ENCODE data around the gene IL6R. TPM values are rescaled to one million over a fixed set of nuclear protein-coding genes. Genes with fewer than 3 reads are reported as not detected.

The IL6R gene
- total RNA-seq, 1 experiment from 2014 or later = 12.2 TPM

GRCh38 chr1:154479764-154480421 is 74.8 kb downstream of the IL6R start:
- Histone ChIP-seq H3K9me3 (ENCODE audit: control insufficient read depth, insufficient read depth, low read depth, low read length) (no peaks in the 10 kb centered on the region), H3K36me3 (ENCODE audit: control insufficient read depth, insufficient read depth, low read length) (no peaks in the 10 kb centered on the region), H3K4me1 (ENCODE audit: control insufficient read depth, insufficient read depth, low read length) (peaks cover 2% of the 10 kb centered on the region; the same call in 1 of the 2 replicates), H3K27ac (ENCODE audit: low read length) (no peak overlapping the region), H3K4me3 (ENCODE audit: low read depth in 2 of 2, low read length in 2 of 2) (no peak overlapping the region), H3K27me3 (ENCODE audit: control insufficient read depth, insufficient read depth, low read length) (no peaks in the 10 kb centered on the region)
- no TSS peak for BruUV-seq (replicated peaks)
- intact Hi-C loops (cut with micrococcal nuclease; ENCODE audit: unreplicated experiment) = loop anchor here (5.0 kb wide), 2 partner anchors 67 to 457 kb away; partner anchors contain the start of gene PMVK
- ChIA-PET CTCF (interaction anchor here (0.7 to 4.6 kb wide), 5 partner anchors 63 to 399 kb away, joined by 3 to 42 read pairs (median 3); no protein-coding TSS in a partner anchor), POLR2A (no interaction called here)
- ATAC-seq (peak; percentile 98), DNase-seq (ENCODE audit: low read depth, low spot score) (peak; percentile 86)
- no peak for TF ChIP-seq POLR2AphosphoS5 (IDR thresholded peaks at IDR 0.05; ENCODE audit: low read depth, low read length)
- no peak for TF ChIP-seq TCF7L2 (IDR thresholded peaks at IDR 0.05; ENCODE audit: low read depth, low read length)
- TF ChIP-seq SIN3A (IDR thresholded peaks at IDR 0.05; ENCODE audit: borderline replicate concordance, insufficient read depth, low read depth, low read length) = no peak
- TF ChIP-seq, protein P1, sequence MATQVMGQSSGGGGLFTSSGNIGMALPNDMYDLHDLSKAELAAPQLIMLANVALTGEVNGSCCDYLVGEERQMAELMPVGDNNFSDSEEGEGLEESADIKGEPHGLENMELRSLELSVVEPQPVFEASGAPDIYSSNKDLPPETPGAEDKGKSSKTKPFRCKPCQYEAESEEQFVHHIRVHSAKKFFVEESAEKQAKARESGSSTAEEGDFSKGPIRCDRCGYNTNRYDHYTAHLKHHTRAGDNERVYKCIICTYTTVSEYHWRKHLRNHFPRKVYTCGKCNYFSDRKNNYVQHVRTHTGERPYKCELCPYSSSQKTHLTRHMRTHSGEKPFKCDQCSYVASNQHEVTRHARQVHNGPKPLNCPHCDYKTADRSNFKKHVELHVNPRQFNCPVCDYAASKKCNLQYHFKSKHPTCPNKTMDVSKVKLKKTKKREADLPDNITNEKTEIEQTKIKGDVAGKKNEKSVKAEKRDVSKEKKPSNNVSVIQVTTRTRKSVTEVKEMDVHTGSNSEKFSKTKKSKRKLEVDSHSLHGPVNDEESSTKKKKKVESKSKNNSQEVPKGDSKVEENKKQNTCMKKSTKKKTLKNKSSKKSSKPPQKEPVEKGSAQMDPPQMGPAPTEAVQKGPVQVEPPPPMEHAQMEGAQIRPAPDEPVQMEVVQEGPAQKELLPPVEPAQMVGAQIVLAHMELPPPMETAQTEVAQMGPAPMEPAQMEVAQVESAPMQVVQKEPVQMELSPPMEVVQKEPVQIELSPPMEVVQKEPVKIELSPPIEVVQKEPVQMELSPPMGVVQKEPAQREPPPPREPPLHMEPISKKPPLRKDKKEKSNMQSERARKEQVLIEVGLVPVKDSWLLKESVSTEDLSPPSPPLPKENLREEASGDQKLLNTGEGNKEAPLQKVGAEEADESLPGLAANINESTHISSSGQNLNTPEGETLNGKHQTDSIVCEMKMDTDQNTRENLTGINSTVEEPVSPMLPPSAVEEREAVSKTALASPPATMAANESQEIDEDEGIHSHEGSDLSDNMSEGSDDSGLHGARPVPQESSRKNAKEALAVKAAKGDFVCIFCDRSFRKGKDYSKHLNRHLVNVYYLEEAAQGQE (IDR thresholded peaks at IDR 0.05; ENCODE audit: insufficient read depth in 1 of 2, low read depth in 2 of 2, low read length in 1 of 2) = no peak
- TF ChIP-seq, protein P2, sequence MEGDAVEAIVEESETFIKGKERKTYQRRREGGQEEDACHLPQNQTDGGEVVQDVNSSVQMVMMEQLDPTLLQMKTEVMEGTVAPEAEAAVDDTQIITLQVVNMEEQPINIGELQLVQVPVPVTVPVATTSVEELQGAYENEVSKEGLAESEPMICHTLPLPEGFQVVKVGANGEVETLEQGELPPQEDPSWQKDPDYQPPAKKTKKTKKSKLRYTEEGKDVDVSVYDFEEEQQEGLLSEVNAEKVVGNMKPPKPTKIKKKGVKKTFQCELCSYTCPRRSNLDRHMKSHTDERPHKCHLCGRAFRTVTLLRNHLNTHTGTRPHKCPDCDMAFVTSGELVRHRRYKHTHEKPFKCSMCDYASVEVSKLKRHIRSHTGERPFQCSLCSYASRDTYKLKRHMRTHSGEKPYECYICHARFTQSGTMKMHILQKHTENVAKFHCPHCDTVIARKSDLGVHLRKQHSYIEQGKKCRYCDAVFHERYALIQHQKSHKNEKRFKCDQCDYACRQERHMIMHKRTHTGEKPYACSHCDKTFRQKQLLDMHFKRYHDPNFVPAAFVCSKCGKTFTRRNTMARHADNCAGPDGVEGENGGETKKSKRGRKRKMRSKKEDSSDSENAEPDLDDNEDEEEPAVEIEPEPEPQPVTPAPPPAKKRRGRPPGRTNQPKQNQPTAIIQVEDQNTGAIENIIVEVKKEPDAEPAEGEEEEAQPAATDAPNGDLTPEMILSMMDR (IDR thresholded peaks at IDR 0.05) = peak; percentile 94
- in situ Hi-C loops (cut with HindIII; ENCODE audit: low pct_unique_long_range_greater_than_20kb, low sequenced_read_pairs) = no loop called here

DNA sequence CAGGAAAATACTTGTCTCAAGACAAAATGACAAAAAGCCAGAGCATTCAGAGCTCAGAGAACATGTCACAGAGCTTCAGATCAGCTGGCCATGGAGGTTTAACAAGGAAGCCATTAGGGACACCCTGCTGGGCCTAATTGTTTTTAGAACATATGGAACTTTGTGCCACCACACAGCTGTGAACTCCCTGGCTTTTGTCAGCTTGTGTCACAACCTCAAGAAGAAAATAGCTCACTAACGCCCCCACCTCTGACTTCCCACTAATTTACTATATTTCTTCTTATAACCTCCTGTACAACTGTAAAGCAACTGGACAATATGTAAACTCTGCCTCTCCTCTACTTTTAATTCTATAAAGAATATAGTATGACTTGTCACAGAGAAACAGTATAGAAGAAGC is 75.9 kb downstream of the IL6R start:
- in situ Hi-C loops (cut with HindIII; ENCODE audit: low pct_unique_long_range_greater_than_20kb, low sequenced_read_pairs) (no loop called here), intact Hi-C loops (cut with micrococcal nuclease; ENCODE audit: unreplicated experiment) (loop anchor here (5.0 kb wide), 2 partner anchors 66 to 456 kb away; partner anchors contain the start of gene PMVK)
- DNase-seq (ENCODE audit: low read depth, low spot score) (no peak), ATAC-seq (no peak)
- TF ChIP-seq, protein P2 (IDR thresholded peaks at IDR 0.05) = no peak
- TF ChIP-seq, protein P1 (IDR thresholded peaks at IDR 0.05; ENCODE audit: insufficient read depth in 1 of 2, low read depth in 2 of 2, low read length in 1 of 2) = no peak
- no peaks in the 10 kb centered on the region for H3K27me3 ChIP-seq (ENCODE audit: control insufficient read depth, insufficient read depth, low read length)
- H3K4me1 ChIP-seq (ENCODE audit: control insufficient read depth, insufficient read depth, low read length) = peaks cover 2% of the 10 kb centered on the region; the same call in 1 of the 2 replicates
- BruUV-seq (replicated peaks) = no TSS peak
- H3K4me3 ChIP-seq (ENCODE audit: low read depth in 2 of 2, low read length in 2 of 2) = no peak overlapping the region
- H3K36me3 ChIP-seq (ENCODE audit: control insufficient read depth, insufficient read depth, low read length) = no peaks in the 10 kb centered on the region
- CTCF ChIA-PET = interaction anchor here (0.5 to 4.6 kb wide), 4 partner anchors 51 to 279 kb away, joined by 3 to 42 read pairs (median 4); no protein-coding TSS in a partner anchor
- H3K9me3 ChIP-seq (ENCODE audit: control insufficient read depth, insufficient read depth, low read depth, low read length) = no peaks in the 10 kb centered on the region
- no peak overlapping the region for H3K27ac ChIP-seq (ENCODE audit: low read length)
- POLR2A ChIA-PET = no interaction called here

Measured in Panc1 (cell line).